Measurements from ENCODE around the gene TRAPPC14.
"Not testable (repeated sequence)": the region's sequence is repeated elsewhere in the genome, so short reads cannot be mapped to it uniquely, and the experiment has no call there.

Gene TRAPPC14

GRCh38 chr7:100148559-100149328 is 9.8 kb downstream of the TRAPPC14 start, which contains the start of gene LAMTOR4:
LAMTOR4 (plus strand) TSS chr7:100148918; CDS start chr7:100148973, 55 bp downstream.
- TF ChIP-seq CTCF (conservative IDR thresholded peaks at IDR 0.05; ENCODE audit: low read depth, low read length), result no peak
- Histone ChIP-seq H4K20me1 (ENCODE audit: insufficient read depth) (no peaks in the 10 kb centered on the region), H3K4me2 (peak within 1 kb of the TSS; percentile 69), H3K36me3 (ENCODE audit: insufficient read depth) (no peaks in the 10 kb centered on the region), H3K27me3 (ENCODE audit: insufficient read depth, low read depth) (no peaks in the 10 kb centered on the region), H3K79me2 (ENCODE audit: insufficient read depth, low read depth) (no peaks in the 10 kb centered on the region; the same call in 1 of the 2 replicates), H3K27ac (peak within 1 kb of the TSS; percentile 34; the same call in 1 of the 2 replicates), H3K4me1 (ENCODE audit: low read depth, poor library complexity, severe bottlenecking) (peaks cover 15% of the 10 kb centered on the region), H2AFZ (ENCODE audit: low read depth) (peak within 1 kb of the TSS; percentile 87), H3K4me3 (IDR thresholded peaks at IDR 0.05; ENCODE audit: insufficient read depth, low read depth, low read length) (peak within 1 kb of the TSS; percentile 51), H3K9ac (peak within 1 kb of the TSS; percentile 62)

GRCh38 chr7:100148225-100148558 is 10.3 kb downstream of the TRAPPC14 start:
- H2AFZ ChIP-seq (ENCODE audit: low read depth), result peak overlapping the region; percentile 83
- peak overlapping the region; percentile 18; the same call in 1 of the 2 replicates for H3K9ac ChIP-seq
- no peaks in the 10 kb centered on the region for H4K20me1 ChIP-seq (ENCODE audit: insufficient read depth)
- H3K4me2 ChIP-seq, result peak overlapping the region; percentile 69
- no peak for TF ChIP-seq CTCF (conservative IDR thresholded peaks at IDR 0.05; ENCODE audit: low read depth, low read length)
- H3K4me3 ChIP-seq (IDR thresholded peaks at IDR 0.05; ENCODE audit: insufficient read depth, low read depth, low read length), result no peak overlapping the region
- H3K27ac ChIP-seq, result peak overlapping the region; percentile 34; the same call in 1 of the 2 replicates
- H3K36me3 ChIP-seq (ENCODE audit: insufficient read depth), result no peaks in the 10 kb centered on the region
- H3K4me1 ChIP-seq (ENCODE audit: low read depth, poor library complexity, severe bottlenecking), result peaks cover 15% of the 10 kb centered on the region
- H3K27me3 ChIP-seq (ENCODE audit: insufficient read depth, low read depth), result no peaks in the 10 kb centered on the region
- H3K79me2 ChIP-seq (ENCODE audit: insufficient read depth, low read depth), result no peaks in the 10 kb centered on the region; the same call in 1 of the 2 replicates

- Histone ChIP-seq H4K20me1 (ENCODE audit: insufficient read depth) (no peaks in the 10 kb centered on the region), H2AFZ (ENCODE audit: low read depth) (no peak overlapping the region), H3K27me3 (ENCODE audit: insufficient read depth, low read depth) (no peaks in the 10 kb centered on the region), H3K79me2 (ENCODE audit: insufficient read depth, low read depth) (no peaks in the 10 kb centered on the region; the same call in 1 of the 2 replicates), H3K4me3 (IDR thresholded peaks at IDR 0.05; ENCODE audit: insufficient read depth, low read depth, low read length) (no peak overlapping the region), H3K36me3 (ENCODE audit: insufficient read depth) (no peaks in the 10 kb centered on the region), H3K9ac (no peak overlapping the region), H3K4me1 (ENCODE audit: low read depth, poor library complexity, severe bottlenecking) (peaks cover 15% of the 10 kb centered on the region), H3K27ac (no peak overlapping the region), H3K4me2 (no peak overlapping the region)
- TF ChIP-seq CTCF (conservative IDR thresholded peaks at IDR 0.05; ENCODE audit: low read depth, low read length), result no peak
These were observed 11.2 kb downstream of the TRAPPC14 start for GRCh38 chr7:100147278-100147677.

- not testable (repeated sequence) for H3K9ac ChIP-seq; H3K79me2 ChIP-seq (ENCODE audit: insufficient read depth, low read depth); H3K4me2 ChIP-seq; H2AFZ ChIP-seq (ENCODE audit: low read depth); H3K4me3 ChIP-seq (IDR thresholded peaks at IDR 0.05; ENCODE audit: insufficient read depth, low read depth, low read length); H4K20me1 ChIP-seq (ENCODE audit: insufficient read depth); H3K27me3 ChIP-seq (ENCODE audit: insufficient read depth, low read depth); H3K36me3 ChIP-seq (ENCODE audit: insufficient read depth); H3K27ac ChIP-seq
- H3K4me1 ChIP-seq (ENCODE audit: low read depth, poor library complexity, severe bottlenecking), result peaks cover 15% of the 10 kb centered on the region
These were observed 12.2 kb downstream of the TRAPPC14 start for GRCh38 chr7:100146350-100146749.

- no peak overlapping the region for H3K4me3 ChIP-seq (IDR thresholded peaks at IDR 0.05; ENCODE audit: insufficient read depth, low read depth, low read length)
- H3K9ac ChIP-seq, result no peak overlapping the region
- H3K27ac ChIP-seq, result no peak overlapping the region
- H3K27me3 ChIP-seq (ENCODE audit: insufficient read depth, low read depth), result no peaks in the 10 kb centered on the region
- no peak for TF ChIP-seq CTCF (conservative IDR thresholded peaks at IDR 0.05; ENCODE audit: low read depth, low read length)
- no peak overlapping the region for H2AFZ ChIP-seq (ENCODE audit: low read depth)
- H3K4me1 ChIP-seq (ENCODE audit: low read depth, poor library complexity, severe bottlenecking), result no peaks in the 10 kb centered on the region
- H3K4me2 ChIP-seq, result no peak overlapping the region
- H3K79me2 ChIP-seq (ENCODE audit: insufficient read depth, low read depth), result no peaks in the 10 kb centered on the region
- no peaks in the 10 kb centered on the region for H4K20me1 ChIP-seq (ENCODE audit: insufficient read depth)
- H3K36me3 ChIP-seq (ENCODE audit: insufficient read depth), result no peaks in the 10 kb centered on the region
These were observed 16.1 kb downstream of the TRAPPC14 start for GRCh38 chr7:100142461-100142860.
